CD4-positive, alpha-beta memory T cell (primary cell): ENCODE data around the gene IRX2. TPM values are rescaled to one million over a fixed set of nuclear protein-coding genes. Genes with fewer than 3 reads are reported as not detected.

Experiments used
- CTCF ChIA-PET: fragments of 350-600 bp; sonication (Branson Sonifier 250); formaldehyde crosslinking; loops from one replicate; lab custom pipeline; 2021; ENCODE audit warnings: inconsistent platforms; ENCODE audit not compliant: partially characterized antibody; lab: Charles Lee
- POLR2A ChIA-PET: fragments of 350-600 bp; sonication (Branson Sonifier 250); formaldehyde crosslinking; loops from one replicate; lab custom pipeline; 2021; ENCODE audit not compliant: partially characterized antibody; lab: Charles Lee
- DNase-seq, 5 donors: peaks; one replicate each; pipeline versions ENCODE4 v3.0.0 to v3.0.0-alpha.2; 2020 to 2022; ENCODE audit warnings: mixed read lengths in 1 of 5
- H3K27ac ChIP-seq: one replicate; pipeline ENCODE4 v1.7.0; 2013; ENCODE audit warnings: low read depth, low read length
- H3K27me3 ChIP-seq: 2 replicates; pipeline ENCODE4 v1.7.0; 2013; ENCODE audit warnings: mild to moderate bottlenecking, low read length, moderate library complexity; ENCODE audit not compliant: insufficient read depth
- H3K36me3 ChIP-seq: 2 replicates; pipeline ENCODE4 v1.7.0; 2013; ENCODE audit warnings: mild to moderate bottlenecking, low read length, moderate library complexity; ENCODE audit not compliant: insufficient read depth
- H3K4me1 ChIP-seq: 2 replicates; pipeline ENCODE4 v1.7.0; 2013; ENCODE audit warnings: mild to moderate bottlenecking, low read length, moderate library complexity; ENCODE audit not compliant: insufficient read depth
- H3K4me3 ChIP-seq, 2 donors: one replicate each; pipeline ENCODE4 v1.7.0; 2013; ENCODE audit warnings: low read length in 2 of 2, mild to moderate bottlenecking in 1 of 2
- H3K9me3 ChIP-seq, 2 donors: one replicate each; pipeline ENCODE4 v1.7.0; 2013; ENCODE audit warnings: low read length in 2 of 2, control low read depth in 1 of 2; ENCODE audit not compliant: control insufficient read depth in 1 of 2
- H3K27ac Mint-ChIP-seq, 7 donors: one replicate each; pipeline ENCODE4 v1.8.0; 2020 to 2021; ENCODE audit warnings: mixed read lengths in 7 of 7, mild to moderate bottlenecking in 6 of 7, inconsistent platforms in 3 of 7, moderate library complexity in 3 of 7
- H3K27me3 Mint-ChIP-seq, 2 donors: one replicate each; pipeline ENCODE4 v1.8.0; 2020 to 2021; ENCODE audit warnings: mixed read lengths in 2 of 2
- H3K36me3 Mint-ChIP-seq, 2 donors: one replicate each; pipeline ENCODE4 v1.8.0; 2020 to 2021; ENCODE audit warnings: mixed read lengths in 2 of 2, inconsistent platforms in 1 of 2, mild to moderate bottlenecking in 1 of 2
- H3K4me1 Mint-ChIP-seq, 4 donors: one replicate each; pipeline ENCODE4 v1.8.0; 2020 to 2021; ENCODE audit warnings: mixed read lengths in 4 of 4, mild to moderate bottlenecking in 1 of 4
- H3K4me3 Mint-ChIP-seq, 8 donors: one replicate each; pipeline ENCODE4 v1.8.0; 2020 to 2021; ENCODE audit warnings: mixed read lengths in 8 of 8, mild to moderate bottlenecking in 7 of 8, moderate library complexity in 6 of 8, inconsistent platforms in 3 of 8
- H3K9me3 Mint-ChIP-seq, 8 donors: one replicate each; pipeline ENCODE4 v1.8.0; 2020 to 2021; ENCODE audit warnings: mixed read lengths in 8 of 8, mild to moderate bottlenecking in 5 of 8, inconsistent platforms in 3 of 8, moderate library complexity in 1 of 8
- intact Hi-C: fragments of 100-400 bp; cut with micrococcal nuclease; formaldehyde crosslinking; loops from one replicate; pipeline ENCODE4 v1.15.1; 2023
- polyA plus RNA-seq, 2 donors: library from polyadenylated mRNA; unstranded; fragments of 300-500 nt; fragmentation: Illumina TruSeq; gene quantifications; one replicate each; pipeline ENCODE4 v1.2.3, GENCODE V29; 2021
- total RNA-seq, 2 experiments: library from RNA; stranded (reverse); gene quantifications; one replicate each; pipeline ENCODE4 v1.2.3, GENCODE V29; 2021

IRX2 gene
- total and polyA plus RNA-seq, 4 experiments from 2014 or later = not detected

DNA sequence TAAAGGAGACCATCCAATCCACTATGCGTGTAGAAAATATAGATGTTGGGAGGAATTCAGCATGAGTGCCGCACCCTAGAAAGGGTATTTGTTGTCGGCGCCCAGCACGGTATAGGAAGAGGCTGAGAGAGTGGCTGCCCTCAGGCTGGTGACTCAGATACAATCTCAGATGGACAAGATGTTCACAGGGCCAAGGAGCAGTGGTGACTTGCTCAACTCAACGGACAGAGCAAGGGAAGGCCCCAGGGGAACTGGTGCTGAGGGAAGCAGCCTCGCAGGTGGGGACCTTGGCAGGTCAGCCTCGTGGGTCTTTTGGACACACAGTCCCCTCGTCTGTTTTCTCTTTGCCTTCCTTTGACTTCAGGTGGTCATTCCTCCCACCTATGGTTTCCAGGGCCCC, 28.0 kb upstream of the IRX2 start:
- POLR2A ChIA-PET = no interaction called here
- H3K27me3 Mint-ChIP-seq = no peaks in the 10 kb centered on the region

DNA sequence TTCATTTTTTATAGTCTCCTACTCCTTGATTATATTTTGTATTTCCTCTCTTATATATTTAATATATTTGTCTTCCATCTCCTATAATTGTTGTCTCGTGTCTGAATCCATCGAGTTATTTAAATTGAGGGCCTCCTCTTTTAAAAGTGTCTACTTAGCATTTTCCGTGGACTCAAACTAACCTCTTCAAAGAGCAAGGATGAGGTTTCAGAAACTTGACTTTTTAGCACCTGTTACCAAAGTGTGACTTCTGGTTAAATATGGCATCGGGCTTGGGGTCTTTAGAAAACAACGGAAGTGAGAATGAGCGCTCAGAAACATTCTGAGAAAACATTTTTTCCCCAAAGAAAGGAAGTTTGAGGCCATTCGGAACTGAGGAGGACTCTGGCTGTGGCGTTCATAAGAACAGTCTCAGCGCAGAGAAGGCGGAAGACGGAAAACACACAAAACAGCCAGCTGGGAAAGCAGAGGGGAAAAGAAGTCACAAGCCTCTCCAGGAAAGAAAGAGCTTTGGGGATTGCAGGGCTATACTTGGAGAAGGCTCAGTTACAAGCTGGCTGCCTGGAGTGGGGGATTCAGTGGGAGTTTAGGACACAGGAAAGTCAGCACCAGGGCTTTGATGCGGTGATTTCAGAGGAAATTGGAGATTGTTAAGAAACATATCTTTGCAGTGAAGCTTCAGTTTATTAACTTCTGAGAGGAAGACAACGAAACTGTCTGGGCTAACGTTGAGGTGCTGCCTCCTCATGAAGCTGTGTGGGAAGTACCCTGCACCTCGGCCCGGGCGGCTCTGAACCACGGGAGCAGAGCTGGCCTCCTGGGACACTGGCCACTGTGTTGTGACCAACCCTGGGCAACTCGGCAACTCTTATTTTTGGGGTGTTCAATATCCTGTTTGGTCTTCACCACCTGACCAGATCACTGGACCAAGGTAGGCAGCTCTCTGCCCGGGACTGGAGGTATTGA, 25.1 kb upstream of the IRX2 start:
- DNase-seq = no peak
- Mint-ChIP-seq H3K4me1 (no peaks in the 10 kb centered on the region), H3K36me3 (no peaks in the 10 kb centered on the region), H3K9me3 (peaks cover 0 to 8% (median 4%) of the 10 kb centered on the region in 8 donors), H3K27me3 (no peaks in the 10 kb centered on the region), H3K4me3 (no peak overlapping the region), H3K27ac (no peak overlapping the region)
- ChIA-PET POLR2A (no interaction called here), CTCF (no interaction called here)
- H3K4me3 ChIP-seq = no peak overlapping the region
- intact Hi-C loops = no loop called here
- H3K27ac ChIP-seq = no peak overlapping the region
- H3K9me3 ChIP-seq = no peaks in the 10 kb centered on the region
- H3K36me3 ChIP-seq = no peaks in the 10 kb centered on the region
- no peaks in the 10 kb centered on the region for H3K4me1 ChIP-seq
- no peaks in the 10 kb centered on the region for H3K27me3 ChIP-seq

More for the DNA sequence above, 28.0 kb upstream of the IRX2 start:
- Histone ChIP-seq H3K27me3 (no peaks in the 10 kb centered on the region), H3K9me3 (no peaks in the 10 kb centered on the region), H3K4me3 (no peak overlapping the region), H3K4me1 (no peaks in the 10 kb centered on the region), H3K36me3 (no peaks in the 10 kb centered on the region), H3K27ac (no peak overlapping the region)
- CTCF ChIA-PET = no interaction called here
- DNase-seq = no peak
- H3K27ac Mint-ChIP-seq = no peak overlapping the region
- no peaks in the 10 kb centered on the region for H3K4me1 Mint-ChIP-seq
- peaks cover 0 to 8% (median 5%) of the 10 kb centered on the region in 8 donors for H3K9me3 Mint-ChIP-seq
- intact Hi-C loops = no loop called here
- H3K36me3 Mint-ChIP-seq = no peaks in the 10 kb centered on the region
- H3K4me3 Mint-ChIP-seq = no peak overlapping the region

DNA sequence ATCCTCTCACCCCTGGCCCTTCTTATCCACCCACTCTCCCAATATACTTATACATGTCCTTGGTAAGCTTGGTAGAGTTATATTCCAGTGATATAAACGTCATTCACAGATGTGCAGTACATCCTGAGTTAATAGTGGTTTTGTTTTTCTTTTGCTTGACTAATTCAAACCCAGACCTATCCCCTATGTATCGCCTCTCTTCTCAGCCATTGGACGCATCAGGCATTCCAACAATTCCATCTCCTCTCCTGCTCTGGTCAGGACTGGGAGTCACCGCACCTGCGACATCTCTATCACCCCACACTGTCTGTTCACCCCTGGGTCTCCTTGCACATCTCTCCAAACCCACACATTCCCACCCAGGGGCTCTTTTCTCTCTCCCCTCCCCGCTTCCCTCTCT, 21.9 kb upstream of the IRX2 start:
- DNase-seq = no peak
- H3K4me1 Mint-ChIP-seq = no peaks in the 10 kb centered on the region
- CTCF ChIA-PET = no interaction called here
- no peaks in the 10 kb centered on the region for H3K9me3 ChIP-seq
- H3K4me3 ChIP-seq = no peak overlapping the region
- POLR2A ChIA-PET = no interaction called here
- H3K9me3 Mint-ChIP-seq = peaks cover 0 to 8% (median 3%) of the 10 kb centered on the region in 8 donors
- no peaks in the 10 kb centered on the region for H3K27me3 Mint-ChIP-seq
- no peaks in the 10 kb centered on the region for H3K4me1 ChIP-seq
- H3K36me3 ChIP-seq = no peaks in the 10 kb centered on the region
- H3K4me3 Mint-ChIP-seq = no peak overlapping the region
- intact Hi-C loops = no loop called here
- no peaks in the 10 kb centered on the region for H3K27me3 ChIP-seq
- H3K27ac ChIP-seq = no peak overlapping the region
- H3K36me3 Mint-ChIP-seq = no peaks in the 10 kb centered on the region
- no peak overlapping the region for H3K27ac Mint-ChIP-seq

DNA sequence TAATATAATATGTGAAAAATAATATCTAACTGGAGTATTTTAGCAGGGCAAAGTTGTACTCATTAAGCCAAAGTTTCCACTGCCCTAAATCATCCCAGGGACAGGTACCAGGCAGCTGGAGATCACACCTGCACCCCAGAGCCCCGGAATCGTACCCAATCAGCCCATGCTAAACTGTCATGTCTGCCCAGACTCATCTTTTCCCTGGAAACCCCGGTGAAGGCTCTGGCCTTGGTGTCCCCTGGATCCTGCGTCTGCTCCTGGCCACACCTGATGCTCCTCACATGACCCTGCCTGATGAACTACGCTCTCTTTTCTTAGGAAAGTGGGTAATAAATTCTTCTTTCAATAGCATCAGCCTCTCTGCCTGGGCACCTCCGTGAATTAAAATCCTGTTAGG, 15.6 kb upstream of the IRX2 start:
- Mint-ChIP-seq H3K27ac (no peak overlapping the region), H3K4me3 (no peak overlapping the region), H3K27me3 (peaks cover under 1 to 7% of the 10 kb centered on the region in 2 donors), H3K36me3 (no peaks in the 10 kb centered on the region), H3K9me3 (peaks cover 0 to 8% (median 2%) of the 10 kb centered on the region in 8 donors), H3K4me1 (no peaks in the 10 kb centered on the region)
- Histone ChIP-seq H3K27me3 (no peaks in the 10 kb centered on the region), H3K4me1 (no peaks in the 10 kb centered on the region), H3K9me3 (no peaks in the 10 kb centered on the region), H3K4me3 (no peak overlapping the region), H3K36me3 (no peaks in the 10 kb centered on the region), H3K27ac (no peak overlapping the region)
- intact Hi-C loops = no loop called here
- ChIA-PET CTCF (no interaction called here), POLR2A (no interaction called here)
- no peak for DNase-seq

DNA sequence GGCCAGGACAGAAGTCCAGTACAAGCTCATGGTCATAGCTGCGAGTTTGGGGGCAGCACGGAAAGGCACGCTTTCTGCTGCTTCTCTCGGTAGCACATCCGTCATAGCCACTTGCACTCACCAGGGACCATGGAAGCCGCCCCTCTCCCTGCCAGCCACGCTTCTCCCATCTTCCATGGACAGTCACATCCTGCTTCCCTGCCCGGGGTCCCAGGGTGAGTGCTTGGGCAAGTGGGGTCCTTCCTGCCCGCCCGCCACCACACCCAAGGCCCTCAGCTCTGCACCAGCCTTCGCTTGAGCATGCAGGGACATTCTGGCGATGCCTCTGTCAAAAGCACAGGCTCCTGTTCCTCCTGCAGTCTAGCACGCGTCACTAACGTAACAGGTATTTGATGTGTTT, 13.1 kb upstream of the IRX2 start:
- H3K9me3 ChIP-seq = no peaks in the 10 kb centered on the region
- ChIA-PET CTCF (no interaction called here), POLR2A (no interaction called here)
- H3K27me3 ChIP-seq = no peaks in the 10 kb centered on the region
- H3K27ac ChIP-seq = no peak overlapping the region
- Mint-ChIP-seq H3K4me1 (no peaks in the 10 kb centered on the region), H3K27me3 (peaks cover 3 to 12% of the 10 kb centered on the region in 2 donors), H3K4me3 (no peak overlapping the region), H3K36me3 (no peaks in the 10 kb centered on the region), H3K27ac (no peak overlapping the region), H3K9me3 (peaks cover 0 to 9% (median 3%) of the 10 kb centered on the region in 8 donors)
- intact Hi-C loops = no loop called here
- DNase-seq = no peak
- no peak overlapping the region for H3K4me3 ChIP-seq
- H3K36me3 ChIP-seq = no peaks in the 10 kb centered on the region
- H3K4me1 ChIP-seq = no peaks in the 10 kb centered on the region

DNA sequence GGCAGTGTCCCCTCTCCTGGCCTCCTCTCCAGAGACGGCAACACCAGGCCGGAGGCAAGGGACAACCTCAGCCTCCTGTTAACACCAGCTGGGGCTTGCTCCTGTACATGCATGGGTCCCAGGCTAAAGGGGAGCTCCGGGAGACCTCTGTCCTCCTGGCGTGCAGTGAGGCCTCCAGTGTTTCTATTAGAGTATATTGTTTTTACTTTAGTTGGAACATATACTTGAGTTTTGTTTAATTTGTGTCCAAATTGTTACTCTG, 12.0 kb upstream of the IRX2 start:
- H3K27me3 ChIP-seq = no peaks in the 10 kb centered on the region
- H3K27ac Mint-ChIP-seq = no peak overlapping the region
- H3K4me1 Mint-ChIP-seq = no peaks in the 10 kb centered on the region
- no peak overlapping the region for H3K4me3 Mint-ChIP-seq
- no peaks in the 10 kb centered on the region for H3K4me1 ChIP-seq
- H3K36me3 ChIP-seq = no peaks in the 10 kb centered on the region
- H3K27me3 Mint-ChIP-seq = peaks cover 3 to 15% of the 10 kb centered on the region in 2 donors
- no peaks in the 10 kb centered on the region for H3K9me3 ChIP-seq
- ChIA-PET POLR2A (no interaction called here), CTCF (no interaction called here)
- H3K27ac ChIP-seq = no peak overlapping the region
- DNase-seq = no peak
- peaks cover 0 to 9% (median 3%) of the 10 kb centered on the region in 8 donors for H3K9me3 Mint-ChIP-seq
- no peak overlapping the region for H3K4me3 ChIP-seq
- H3K36me3 Mint-ChIP-seq = no peaks in the 10 kb centered on the region
- intact Hi-C loops = no loop called here

DNA sequence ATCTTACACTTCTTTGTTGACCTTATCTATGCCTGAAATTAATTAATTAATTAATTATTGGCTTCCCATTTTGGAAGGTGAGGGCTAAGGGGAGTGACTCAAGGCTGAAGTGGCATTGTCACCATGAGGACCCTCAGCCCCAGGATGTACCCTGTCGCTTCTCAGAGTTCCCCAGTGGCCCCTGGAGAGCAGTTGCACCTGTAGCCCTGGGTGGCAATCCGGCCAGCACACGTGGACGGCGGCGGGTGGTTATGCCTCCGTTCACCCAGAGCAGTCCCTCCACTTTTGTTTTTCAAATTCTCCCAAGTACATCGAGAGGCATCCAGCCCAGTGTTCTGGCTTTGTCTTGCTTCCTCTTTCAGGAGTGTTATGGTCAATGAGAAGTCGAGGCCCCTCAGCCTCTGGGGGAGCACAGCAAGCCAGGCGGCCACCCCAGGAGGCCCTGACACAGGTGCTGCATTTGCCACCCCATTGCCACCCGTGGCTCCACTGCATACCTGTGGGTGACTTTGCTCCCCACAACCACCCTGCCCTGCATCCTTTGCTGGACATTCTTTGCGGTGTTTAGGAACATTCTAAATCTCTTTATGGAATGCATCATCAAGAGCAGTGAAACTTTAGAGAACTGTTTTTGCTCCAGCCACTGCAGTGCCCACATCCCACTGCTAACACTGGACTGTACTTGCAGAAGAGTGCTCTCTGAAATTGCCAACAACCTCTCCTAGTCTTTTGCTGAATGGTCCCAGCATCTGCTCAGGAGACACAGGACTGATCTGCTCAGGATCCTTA, 11.5 kb upstream of the IRX2 start:
- no peak for DNase-seq
- H3K36me3 Mint-ChIP-seq = no peaks in the 10 kb centered on the region
- H3K4me3 Mint-ChIP-seq = no peak overlapping the region
- no peak overlapping the region for H3K27ac Mint-ChIP-seq
- H3K4me1 Mint-ChIP-seq = no peaks in the 10 kb centered on the region
- Histone ChIP-seq H3K4me3 (no peak overlapping the region), H3K4me1 (no peaks in the 10 kb centered on the region), H3K27me3 (no peaks in the 10 kb centered on the region), H3K36me3 (no peaks in the 10 kb centered on the region), H3K9me3 (no peaks in the 10 kb centered on the region), H3K27ac (no peak overlapping the region)
- intact Hi-C loops = no loop called here
- CTCF ChIA-PET = no interaction called here
- POLR2A ChIA-PET = no interaction called here
- H3K27me3 Mint-ChIP-seq = peaks cover 5 to 17% of the 10 kb centered on the region in 2 donors
- peaks cover 0 to 9% (median 3%) of the 10 kb centered on the region in 8 donors for H3K9me3 Mint-ChIP-seq
